GM21825 (cell line): ENCODE data around the gene NASP.

Source experiments
- ATAC-seq: cut with Tn5 transposase; IDR thresholded peaks from one replicate; pipeline ENCODE4 v1.9.1; 2021; ENCODE audit warnings: mild to moderate bottlenecking, moderate library complexity; ENCODE audit not compliant: unreplicated experiment

Gene NASP

DNA sequence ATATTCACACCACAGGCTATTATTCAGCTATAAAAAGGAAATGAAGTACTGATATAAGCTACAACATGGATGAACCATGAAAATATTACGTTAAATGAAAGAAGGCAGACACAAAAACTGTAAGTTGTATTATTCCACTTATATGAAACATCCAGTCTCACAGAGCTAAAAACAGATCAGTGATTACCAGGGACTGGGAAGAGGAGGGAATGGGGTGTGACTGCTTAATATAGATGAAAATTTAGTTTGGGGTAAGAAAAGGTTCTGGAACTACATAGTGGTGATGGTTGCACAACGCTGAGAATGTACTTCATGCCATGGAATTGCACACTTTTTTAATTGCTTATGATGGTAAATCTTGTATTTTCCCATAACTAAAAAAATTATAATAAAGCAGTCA, 83.0 kb downstream of the NASP start:
- ATAC-seq = no peak

DNA sequence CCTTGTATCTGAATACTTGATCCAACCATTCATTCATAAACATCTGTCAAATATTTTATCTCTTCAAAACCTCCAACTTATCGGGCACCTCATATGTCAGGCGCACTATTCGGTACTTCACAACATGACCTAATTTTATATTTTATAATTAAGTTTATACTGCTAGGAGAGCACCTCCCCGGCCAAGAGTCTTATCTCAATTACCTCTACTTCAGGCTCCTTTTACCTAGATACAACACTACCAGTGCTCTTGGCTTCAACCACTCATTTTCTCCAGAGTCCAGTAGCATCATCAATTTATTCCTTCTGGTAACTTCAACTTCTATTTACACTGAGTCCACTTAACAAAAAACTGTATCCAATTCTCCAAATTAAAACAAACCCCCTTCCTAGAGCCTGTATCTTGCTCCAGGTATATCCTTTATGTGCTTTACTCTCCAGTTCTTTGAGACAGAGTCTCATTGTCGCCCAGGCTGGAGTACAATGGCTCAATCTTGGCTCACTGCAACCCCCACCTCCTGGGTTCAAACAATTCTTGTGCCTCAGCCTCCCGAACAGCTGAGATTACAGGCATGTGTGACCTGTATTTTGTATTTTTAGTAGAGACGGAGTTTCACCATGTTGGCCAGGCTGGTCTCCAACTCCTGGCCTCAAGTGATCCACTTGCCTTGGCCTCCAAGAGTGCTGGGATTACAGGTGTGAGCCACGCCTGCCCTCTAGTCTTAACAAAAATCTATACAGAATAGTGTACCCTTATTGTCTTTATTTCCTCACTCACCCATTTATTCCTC, 83.7 kb downstream of the NASP start:
- ATAC-seq = no peak
